HG02759 (cell line): ENCODE measurements around the gene RAB14.
"Not testable (repeated sequence)": the region's sequence is repeated elsewhere in the genome, so short reads cannot be mapped to it uniquely, and the experiment has no call there.

ENCODE experiments used
- ATAC-seq: cut with Tn5 transposase; IDR thresholded peaks from one replicate; pipeline ENCODE4 v1.9.1; 2021; ENCODE audit warnings: mild to moderate bottlenecking, moderate library complexity; ENCODE audit not compliant: unreplicated experiment

The RAB14 gene

DNA sequence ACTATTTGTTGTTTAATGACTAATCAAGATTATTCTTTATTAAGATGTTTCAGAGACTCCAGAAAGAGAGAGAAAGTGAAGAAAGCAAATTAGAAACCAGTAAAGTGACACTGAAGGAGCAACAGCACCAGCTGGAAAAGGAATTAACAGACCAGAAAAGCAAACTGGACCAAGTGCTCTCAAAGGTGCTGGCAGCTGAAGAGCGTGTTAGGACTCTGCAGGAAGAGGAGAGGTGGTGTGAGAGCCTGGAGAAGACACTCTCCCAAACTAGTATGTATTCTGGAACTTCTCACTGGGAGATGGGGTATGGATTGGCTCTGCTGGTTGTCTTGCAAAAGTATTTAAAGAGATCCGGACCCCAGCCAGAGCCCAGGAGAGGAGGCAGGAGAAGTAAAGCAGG, 33.6 kb downstream of the RAB14 start:
- no peak for ATAC-seq

DNA sequence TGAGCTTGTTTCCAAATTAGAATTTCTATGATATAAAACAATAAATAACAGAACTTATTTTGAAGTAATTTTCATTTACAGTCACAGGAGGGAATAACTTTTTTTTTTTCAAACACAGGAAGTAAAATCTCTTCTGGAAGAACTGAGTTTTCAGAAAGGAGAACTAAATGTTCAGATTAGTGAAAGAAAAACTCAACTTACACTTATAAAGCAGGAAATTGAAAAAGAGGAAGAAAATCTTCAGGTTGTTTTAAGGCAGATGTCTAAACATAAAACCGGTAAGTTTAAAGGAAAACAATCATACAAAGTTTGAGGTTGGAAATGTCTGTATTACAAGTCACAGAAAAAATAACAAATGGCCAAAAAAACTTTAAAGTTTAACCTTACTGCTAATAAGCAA, 41.6 kb downstream of the RAB14 start:
- ATAC-seq: no peak

DNA sequence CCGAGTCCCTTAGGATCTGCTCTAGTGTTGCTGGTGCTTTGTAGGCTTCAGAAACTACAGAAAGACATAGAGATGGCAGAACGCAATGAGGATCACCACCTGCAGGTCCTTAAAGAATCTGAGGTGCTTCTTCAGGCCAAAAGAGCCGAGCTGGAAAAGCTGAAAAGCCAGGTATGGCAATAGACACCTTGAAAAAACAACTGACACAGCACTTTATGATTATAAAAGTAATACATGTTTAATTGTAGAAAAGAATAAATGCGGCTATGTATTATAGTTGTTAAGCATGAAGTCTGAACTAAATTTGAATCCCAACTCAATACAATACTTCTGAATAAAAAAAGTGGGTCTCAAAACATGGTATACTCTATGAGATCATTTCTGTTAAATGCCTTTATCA, 43.7 kb downstream of the RAB14 start:
- no peak for ATAC-seq

DNA sequence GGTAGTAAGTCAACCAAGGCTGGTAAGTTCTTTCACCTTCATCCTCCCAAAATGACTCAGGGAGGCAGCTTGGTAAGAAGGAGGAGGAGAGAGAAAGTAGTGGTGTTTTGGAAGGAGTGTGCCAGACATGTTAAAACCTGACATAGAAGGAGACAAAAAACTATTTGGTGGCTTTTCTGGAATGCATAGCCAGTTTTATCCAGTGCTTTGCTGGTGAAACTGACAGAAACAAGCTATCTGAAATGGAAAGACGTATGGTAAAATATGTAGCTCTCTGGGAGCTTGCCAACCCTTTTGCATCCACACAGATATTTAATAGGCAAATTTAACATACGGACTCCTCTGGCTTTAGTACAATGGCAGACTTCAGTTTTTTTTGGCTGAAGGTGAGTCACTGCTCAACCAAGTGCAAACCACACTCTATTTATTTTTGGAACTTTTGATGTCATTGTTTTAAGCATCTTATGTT, 45.4 kb downstream of the RAB14 start:
- ATAC-seq: peak; percentile 82

DNA sequence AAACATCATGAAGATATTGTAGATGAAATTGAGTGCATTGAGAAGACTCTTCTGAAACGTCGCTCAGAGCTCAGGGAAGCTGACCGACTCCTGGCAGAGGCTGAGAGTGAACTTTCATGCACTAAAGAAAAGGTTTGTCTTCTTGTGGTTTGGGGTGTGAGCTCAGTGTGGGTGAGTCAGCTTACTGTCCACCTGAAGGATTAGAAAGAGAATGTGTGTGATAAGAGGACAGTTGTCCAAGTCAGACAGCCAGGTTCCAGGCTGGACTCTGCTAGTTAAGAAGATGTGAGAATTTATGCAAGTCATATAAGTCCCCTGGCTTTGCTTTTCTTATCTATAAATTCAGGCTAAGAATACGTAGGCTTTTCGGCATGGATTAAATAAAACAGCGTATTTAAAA, 46.9 kb downstream of the RAB14 start:
- no peak for ATAC-seq

DNA sequence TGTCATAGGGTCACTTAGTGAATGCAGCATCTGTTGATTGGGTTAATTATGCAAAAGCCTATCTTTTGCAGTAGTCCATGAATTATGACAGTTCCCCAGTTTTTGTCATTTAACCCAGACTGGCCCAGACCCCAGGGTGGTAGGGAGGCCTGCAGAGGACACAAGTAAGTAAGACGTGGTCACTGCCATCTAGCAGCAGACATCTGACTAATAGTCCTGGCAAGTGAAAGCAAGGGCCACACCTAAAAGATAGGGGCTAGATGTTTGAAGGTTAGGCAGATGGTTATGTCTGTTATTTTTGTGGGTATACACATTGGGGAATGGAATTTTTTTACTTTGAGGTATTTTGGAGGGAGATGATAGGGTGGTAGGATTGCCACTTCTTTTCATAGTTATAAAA, 48.0 kb downstream of the RAB14 start:
- no peak for ATAC-seq

DNA sequence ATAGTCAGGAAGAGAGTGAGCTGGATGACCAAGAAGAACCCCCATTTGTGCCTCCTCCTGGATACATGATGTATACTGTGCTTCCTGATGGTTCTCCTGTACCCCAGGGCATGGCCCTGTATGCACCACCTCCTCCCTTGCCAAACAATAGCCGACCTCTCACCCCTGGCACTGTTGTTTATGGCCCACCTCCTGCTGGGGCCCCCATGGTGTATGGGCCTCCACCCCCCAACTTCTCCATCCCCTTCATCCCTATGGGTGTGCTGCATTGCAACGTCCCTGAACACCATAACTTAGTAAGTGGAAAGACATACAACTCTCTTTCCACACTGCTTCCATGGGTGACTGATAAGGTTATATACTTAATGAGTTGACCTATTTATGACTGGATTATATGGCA, 51.5 kb downstream of the RAB14 start:
- no peak for ATAC-seq

DNA sequence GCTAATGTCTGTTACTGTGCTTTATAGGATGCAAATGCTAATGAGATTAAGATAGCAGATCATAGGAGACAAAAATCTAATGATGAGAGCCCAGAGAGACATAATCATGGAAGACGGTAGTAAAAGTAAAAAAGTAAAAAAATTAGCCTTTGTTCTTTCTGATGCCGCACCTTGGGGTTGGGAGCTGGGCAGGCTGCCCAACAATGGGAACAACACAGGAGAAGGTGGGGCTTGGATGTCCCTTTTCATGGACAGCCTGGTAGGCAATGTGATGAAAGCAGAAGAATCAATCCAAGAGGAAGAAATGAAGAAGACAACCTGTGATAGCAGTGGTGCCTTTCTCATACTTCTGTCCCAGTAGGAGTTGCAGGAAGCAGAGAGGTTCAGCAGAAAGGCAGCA, 57.2 kb downstream of the RAB14 start:
- ATAC-seq: no peak

DNA sequence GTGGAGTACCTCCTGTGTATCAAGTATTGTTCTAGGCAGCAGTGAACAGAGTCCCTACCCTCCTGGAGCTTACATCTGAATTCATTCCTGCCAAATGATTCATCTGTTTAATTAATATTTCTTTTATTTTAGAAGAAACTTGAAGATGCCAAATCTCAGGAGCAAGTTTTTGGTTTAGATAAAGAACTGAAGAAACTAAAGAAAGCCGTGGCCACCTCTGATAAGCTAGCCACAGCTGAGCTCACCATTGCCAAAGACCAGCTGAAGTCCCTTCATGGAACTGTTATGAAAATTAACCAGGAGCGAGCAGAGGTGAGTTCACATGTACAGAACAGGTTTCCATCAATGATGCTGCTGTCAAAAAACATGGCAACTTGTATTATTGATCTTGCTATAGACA, 57.9 kb downstream of the RAB14 start:
- ATAC-seq: no peak

DNA sequence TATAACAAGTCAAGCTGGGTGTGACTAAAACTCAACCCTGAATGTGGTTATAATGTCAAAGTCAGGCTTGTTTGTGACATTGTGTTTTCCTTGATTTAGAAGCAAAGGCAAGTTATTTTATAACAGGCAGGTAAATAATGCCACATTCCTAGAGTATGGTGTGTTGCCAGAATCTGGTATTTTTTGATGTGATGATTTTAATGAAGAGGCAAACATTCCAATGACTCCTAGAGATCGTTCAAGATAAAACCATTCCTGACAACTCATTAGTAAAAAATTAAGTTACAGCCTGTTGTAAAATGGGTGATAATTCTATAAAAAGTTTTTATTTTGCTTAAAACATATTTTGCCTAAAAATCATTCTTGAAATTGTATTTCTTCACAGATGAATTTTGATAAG, 60.0 kb downstream of the RAB14 start:
- no peak for ATAC-seq

DNA sequence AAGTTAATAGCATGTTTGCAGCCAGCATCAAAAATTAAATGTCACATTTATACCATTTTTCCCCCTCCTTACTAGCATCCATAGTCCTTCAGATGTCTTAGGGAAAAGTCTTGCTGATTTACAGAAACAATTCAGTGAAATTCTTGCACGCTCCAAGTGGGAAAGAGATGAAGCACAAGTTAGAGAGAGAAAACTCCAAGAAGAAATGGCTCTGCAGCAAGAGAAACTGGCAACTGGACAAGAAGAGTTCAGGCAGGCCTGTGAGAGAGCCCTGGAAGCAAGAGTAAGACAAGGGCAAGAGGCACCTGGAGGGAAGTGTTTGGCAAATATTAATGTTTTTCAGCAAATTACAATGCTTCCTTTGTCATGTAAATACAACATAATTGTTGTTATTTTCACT, 60.4 kb downstream of the RAB14 start:
- ATAC-seq: no peak

DNA sequence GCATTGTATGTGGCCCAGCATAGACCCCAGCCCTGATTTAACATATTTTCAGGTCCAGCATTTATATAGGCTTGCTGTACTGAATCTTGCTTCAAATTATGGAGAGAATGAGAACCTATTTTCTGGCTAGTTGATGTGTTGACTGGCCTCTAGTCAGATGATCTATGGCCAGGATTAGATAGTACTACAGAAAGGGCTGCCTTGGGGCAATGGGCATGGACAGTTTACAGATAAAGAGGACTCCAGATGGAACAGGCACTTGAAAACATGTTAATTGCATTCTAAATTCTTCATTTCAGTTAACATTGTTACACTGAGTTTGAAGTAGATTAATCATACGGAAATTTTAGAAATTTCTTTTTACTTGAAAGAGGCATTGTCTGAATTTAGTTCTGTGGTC, 61.5 kb downstream of the RAB14 start:
- no peak for ATAC-seq

DNA sequence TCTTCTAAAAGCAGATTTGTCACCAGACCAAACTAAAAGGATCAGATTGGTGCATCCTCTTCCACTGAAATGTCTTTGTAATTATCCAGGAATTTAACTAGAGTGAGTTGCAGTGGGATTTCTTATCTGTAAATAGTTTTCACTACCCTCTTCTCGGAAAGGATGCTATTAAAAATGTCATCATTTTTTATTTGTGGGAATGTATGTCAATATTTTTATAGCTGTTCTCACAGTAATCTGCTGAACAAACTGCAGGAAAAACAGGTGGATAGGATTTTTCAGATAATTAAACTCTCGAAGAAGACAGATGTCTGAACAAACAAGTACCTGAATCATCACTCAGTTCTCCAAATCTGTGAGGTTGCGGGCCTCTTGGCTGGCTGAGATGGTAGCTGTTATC, 62.7 kb downstream of the RAB14 start:
- ATAC-seq: no peak

DNA sequence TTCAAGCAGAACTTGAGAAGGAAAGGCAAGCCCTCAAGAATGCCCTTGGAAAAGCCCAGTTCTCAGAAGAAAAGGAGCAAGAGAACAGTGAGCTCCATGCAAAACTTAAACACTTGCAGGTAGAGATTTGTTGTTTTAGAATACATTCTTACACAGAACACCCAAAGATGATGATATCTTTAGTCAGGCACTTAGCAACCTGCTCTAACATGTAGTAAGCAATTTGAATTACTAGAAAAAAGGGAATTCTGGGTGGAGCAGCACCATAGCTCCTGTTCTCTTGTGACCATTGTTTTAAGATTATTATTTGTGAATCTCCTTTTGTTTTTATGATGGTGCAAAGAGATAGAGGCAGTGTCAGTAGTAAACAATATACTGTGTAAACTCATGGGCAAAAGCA, 63.1 kb downstream of the RAB14 start:
- ATAC-seq: no peak

DNA sequence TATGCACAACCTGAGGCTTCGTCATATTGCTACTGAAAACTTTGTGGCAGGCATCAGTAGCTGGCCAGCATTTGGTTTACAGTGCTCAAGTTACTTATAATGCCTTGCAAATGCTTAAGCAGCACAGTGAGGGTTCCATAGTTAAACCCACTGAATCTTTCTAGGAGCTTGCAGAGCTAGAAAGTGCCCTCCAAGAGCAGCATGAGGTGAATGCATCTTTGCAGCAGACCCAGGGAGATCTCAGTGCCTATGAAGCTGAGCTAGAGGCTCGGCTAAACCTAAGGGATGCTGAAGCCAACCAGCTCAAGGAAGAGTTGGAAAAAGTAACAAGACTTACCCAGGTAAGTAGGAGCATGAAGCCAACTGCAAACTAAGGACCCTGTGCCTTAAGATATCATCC, 66.0 kb downstream of the RAB14 start:
- ATAC-seq: no peak

DNA sequence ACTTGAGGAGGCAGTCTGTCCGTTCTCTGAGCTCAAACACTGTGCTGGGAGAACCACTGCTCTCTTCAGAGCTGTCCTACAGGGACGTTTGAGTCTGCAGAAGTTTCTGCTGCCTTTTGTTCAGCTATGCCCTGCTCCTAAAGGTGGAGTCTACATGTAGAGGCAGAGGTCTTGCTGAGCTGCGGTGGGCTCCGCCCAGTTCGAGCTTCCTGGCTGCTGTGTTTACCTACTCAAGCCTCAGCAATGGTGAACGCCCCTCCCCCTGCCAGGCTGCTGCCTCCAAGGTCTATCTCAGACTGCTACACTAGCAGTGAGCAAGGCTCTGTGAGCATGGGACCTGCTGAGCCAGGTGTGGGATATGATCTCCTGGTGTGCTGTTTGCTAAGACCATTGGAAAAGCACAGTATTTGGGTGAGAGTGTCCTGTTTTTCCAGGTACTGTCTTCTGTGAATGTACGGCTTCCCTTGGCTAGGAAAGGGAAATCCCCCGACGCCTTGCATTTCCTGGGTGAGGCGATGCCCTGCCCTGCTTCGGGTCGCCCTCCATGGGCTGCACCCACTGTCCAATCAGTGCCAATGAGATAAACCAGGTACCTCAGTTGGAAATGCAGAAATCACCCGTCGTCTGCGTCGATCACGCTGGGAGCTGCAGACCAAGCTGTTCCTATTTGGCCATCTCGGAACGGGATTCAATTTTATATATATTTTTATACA, 68.4 kb downstream of the RAB14 start:
- ATAC-seq: no peak

DNA sequence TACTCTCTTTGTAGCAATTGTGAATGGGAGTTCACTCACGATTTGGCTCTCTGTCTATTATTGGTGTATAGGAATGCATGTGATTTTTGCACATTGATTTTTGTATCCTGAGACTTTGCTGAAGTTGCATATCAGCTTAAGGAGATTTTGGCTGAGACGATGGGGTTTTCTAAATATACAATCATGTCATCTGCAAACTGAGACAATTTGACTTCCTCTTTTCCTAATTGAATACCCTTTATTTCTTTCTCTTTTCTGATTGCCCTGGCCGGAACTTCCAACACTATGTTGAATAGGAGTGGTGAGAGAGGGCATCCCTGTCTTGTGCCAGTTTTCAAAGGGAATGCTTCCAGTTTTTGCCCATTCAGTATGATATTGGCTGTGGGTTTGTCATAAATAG, 72.3 kb downstream of the RAB14 start:
- ATAC-seq: not testable (repeated sequence)
